Activated CD8-positive, alpha-beta memory T cell treated with anti-CD3 and anti-CD28 coated beads for 48 hours (primary cell): ENCODE data around the gene METTL18.
"Not testable (repeated sequence)": the region's sequence is repeated elsewhere in the genome, so short reads cannot be mapped to it uniquely, and the experiment has no call there.

Experiments used
- DNase-seq, 3 experiments: peaks; one replicate each; pipeline ENCODE4 v3.0.0-alpha.2; 2020; ENCODE audit warnings: low read depth in 2 of 3, low spot score in 2 of 3

The METTL18 gene

GRCh38 chr1:169794530-169795416 lies at the start of gene METTL18:
Gene METTL18 (minus strand): TSS chr1:169794907. CDS start chr1:169793695, 1,212 bp downstream.
- peak; percentile 58 to 86 (median 77) for DNase-seq

DNA sequence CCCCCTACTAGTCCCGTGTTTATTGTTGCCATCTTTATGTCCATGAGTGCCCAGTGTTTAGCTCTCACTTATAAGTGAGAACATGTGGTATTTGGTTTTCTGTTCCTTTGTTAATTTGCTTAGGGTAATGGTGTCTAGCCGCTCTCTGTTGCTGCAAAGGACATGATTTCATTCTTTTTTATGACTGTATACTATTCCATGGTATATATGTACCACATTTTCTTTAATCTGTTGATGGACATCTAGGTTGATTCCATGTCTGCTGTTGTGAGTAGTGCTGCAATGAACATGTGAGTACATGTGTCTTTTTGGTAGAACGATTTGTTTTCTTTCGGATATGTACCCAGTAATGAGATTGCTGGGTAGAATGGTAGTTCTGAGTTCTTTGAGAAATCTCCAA lies 44.2 kb upstream of the METTL18 start:
- DNase-seq: no peak

- DNase-seq: no peak
These were observed 41.5 kb upstream of the METTL18 start for GRCh38 chr1:169836198-169836597.

GRCh38 chr1:169835647-169836046 lies 40.9 kb upstream of the METTL18 start:
- DNase-seq: no peak

- DNase-seq: no peak
These were observed 40.2 kb upstream of the METTL18 start for GRCh38 chr1:169834869-169835268.

- DNase-seq: no peak
These were observed 38.6 kb upstream of the METTL18 start for GRCh38 chr1:169833179-169833901.

GRCh38 chr1:169829671-169830070 lies 35.0 kb upstream of the METTL18 start:
- DNase-seq: no peak

GRCh38 chr1:169824153-169824552 lies 29.4 kb upstream of the METTL18 start:
- no peak for DNase-seq

- DNase-seq: no peak
These were observed 26.8 kb upstream of the METTL18 start for GRCh38 chr1:169821500-169821899.

DNA sequence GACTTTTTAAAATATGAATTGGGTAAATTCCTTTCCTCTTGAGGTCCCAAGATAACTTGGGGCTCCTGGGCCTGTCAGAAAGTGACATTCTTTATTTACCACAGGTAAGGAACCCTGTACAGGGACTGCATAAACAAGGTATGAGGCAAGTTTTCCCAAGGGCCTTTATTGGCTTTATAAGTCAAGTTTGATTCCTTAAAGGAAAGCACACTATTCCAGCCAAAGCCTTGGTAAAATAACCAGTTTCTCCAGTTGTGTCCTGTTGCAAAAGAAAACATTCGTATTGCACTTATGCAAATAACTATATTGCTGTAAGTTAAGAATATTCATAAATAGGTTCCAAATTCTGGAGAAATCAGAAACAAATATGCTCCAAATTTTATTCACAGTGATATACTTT lies 21.9 kb upstream of the METTL18 start:
- DNase-seq: no peak

DNA sequence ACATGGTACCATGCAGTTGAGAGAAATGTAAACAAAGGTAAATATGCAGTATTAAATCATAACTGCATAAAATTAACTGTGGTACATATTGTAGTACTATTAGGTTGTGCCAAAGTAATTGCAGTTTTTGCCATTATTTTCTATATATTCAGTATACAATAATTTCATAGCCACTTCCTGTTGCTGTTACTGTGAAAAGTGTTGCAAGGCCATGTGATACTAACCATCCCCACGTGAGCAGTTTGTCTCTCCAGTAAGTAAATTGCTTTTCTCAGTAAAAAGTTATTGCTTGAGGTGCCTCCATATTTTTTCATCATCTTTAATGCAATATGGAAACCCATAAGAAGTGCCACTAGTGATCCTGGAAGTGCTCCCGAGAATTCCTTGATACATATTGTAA lies 19.6 kb upstream of the METTL18 start:
- no peak for DNase-seq

DNA sequence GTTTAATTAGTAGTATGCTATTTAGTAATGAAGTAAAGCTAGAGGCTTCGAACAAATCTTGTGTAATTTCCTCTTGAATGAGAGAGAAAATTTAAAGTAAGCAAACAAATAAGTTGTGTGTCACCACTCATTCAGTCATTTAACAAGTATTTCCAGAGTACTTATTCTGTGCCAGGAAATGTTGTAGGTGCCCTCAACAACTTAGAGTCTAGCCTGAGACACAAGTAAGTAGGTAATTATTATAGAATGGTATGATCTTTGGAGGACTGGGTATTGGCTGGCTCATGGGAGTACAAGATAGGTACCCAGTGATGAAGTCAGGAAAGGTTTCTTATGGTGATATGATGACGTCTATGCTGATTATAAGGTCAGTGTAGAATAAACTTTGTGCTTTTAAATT lies 17.4 kb upstream of the METTL18 start:
- DNase-seq: no peak

DNA sequence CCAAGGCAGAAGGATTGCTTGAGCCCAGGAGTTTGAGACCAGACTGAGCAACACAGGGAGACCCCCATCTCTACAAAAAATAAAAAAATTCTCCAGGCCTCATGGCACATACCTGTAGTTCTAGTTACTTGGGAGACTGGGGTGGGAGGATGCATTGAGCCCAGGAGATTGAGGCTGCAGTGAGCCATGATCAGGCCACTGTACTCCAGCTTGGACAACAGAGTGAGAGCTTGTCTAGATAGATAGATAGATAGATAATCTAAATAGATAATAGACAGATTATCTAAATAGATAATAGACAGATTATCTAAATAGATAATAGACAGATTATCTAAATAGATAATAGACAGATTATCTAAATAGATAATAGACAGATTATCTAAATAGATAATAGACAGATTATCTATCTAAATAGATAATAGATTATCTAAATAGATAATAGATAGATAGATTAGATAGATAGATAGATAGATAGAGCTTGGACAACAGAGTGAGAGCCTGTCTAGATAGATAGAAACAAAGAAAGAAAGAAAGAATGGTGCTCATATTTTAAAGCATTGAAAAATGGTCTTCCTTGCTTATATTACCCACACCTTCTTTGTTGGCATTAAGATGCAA lies 16.8 kb upstream of the METTL18 start:
- DNase-seq: not testable (repeated sequence)

DNA sequence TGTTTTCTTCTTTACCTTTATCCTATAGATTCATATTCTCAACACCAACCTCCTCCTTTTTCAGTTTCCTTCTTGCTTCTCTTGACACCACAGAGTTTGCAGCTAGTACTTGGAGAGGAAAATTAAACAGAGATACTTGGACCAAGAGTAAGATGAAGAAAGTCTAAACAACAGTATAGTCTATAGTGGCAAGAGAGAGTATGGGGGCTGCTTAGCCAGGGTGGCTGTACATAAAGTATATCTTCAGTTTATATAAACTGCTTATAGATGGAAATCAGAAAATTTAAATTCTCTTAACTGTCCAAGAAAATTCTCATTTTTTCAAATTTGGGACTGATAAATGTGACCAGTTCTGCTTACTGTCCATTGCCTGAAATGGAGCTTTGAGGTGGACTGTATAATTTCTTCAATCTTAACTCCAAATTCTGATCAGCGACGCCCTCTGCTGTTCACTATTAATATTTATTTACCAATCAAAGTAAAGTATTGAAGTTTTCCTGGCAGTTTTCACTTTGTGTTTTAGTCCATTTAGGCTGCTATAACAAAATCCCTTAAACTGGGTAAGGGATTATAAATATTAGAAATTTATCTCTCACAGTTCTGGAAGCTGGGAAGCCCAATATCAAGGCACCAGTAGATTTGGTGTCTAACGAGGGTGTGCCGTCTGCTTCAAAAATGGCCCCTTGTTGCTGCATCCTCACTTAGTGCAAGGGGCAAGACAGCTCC lies 14.8 kb upstream of the METTL18 start:
- no peak for DNase-seq

GRCh38 chr1:169804941-169805340 lies 10.2 kb upstream of the METTL18 start:
- DNase-seq: no peak

GRCh38 chr1:169802888-169803287 lies 8.2 kb upstream of the METTL18 start:
- no peak for DNase-seq

DNA sequence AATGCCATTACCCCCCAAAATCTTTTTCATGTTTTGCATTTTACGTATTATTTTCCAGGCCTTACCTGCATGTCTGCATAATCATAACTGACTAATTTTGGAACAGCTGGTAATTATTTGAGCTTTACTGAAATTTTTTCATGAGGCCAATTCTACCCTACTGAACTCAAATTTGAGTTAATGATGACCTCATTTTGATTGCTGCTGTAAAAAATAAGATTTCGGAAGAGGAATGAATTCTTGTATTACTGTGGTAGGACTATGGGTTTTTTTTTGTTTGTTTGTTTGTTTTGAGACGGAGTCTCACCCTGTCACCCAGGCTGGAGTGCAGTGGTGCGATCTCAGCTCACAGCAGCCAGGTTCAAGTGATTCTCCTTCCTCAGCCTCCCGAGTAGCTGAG lies 2.6 kb upstream of the METTL18 start:
- DNase-seq: no peak

GRCh38 chr1:169796274-169796810 lies 1.6 kb upstream of the METTL18 start:
- DNase-seq: no peak

DNA sequence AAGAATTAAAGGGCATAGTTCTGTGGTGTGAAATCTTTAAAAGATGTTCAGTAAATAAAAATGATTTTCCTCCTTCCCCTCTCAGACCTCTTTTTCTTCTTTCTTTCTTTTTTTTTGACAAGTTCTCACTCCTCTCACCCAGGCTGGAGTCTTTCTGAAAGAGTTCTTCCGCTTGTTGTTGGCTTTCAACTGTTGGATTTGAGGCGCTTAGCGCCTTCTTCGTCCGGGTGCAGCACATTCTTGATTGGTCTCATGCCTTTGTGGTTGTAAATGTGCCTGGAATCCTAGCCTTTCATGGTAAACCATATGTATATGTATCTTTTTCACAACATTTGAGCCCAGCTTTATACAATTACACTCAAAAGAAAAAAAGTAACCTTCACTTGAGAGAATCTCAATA lies 980 bp upstream of the METTL18 start:
- no peak for DNase-seq

DNA sequence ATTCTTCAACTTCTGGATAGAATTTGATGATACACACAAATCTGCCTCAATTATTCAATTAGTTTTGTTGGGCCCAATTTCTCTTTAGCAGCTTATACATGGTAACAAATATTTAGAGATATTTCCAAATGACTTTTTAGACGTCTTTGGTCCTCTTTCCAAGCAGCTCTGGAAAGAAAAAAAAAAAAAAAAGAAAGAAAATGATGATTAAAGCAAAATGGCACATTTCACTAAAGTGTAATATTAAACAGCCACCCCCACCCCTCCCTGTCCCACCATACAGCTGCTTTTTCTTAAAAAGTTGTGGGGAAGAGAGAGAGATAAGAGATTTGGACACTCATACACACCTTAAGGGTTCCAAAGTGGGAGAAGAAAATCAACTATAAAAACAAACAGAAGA lies 977 bp downstream of the METTL18 start:
- no peak for DNase-seq

DNA sequence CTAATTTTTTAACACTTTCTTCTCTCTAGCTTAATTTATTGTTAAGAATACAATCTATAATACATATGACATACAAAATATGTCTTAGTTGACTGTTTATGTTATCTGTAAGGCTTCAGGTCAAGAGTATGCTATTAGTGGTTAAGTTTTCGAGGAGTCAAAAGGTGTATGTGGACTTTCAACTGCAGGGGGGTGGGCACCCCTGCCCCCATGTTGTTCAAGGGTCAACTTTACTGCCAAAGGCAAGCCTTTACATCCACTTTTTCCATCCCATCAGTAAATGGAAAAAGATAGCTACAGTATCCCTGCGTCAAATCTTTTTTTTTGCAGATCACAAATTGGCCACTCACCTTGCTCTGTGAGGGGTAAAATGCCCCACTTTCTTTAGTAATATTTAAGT lies 6.3 kb downstream of the METTL18 start:
- no peak for DNase-seq
